D341Med (cell line): ENCODE measurements around the gene KCNN1.
"Not testable (repeated sequence)": the region's sequence is repeated elsewhere in the genome, so short reads cannot be mapped to it uniquely, and the experiment has no call there.

Experiments
- DNase-seq: peaks from one replicate; pipeline ENCODE4 v3.0.0; 2012; ENCODE audit warnings: low spot score

KCNN1 gene

GRCh38 chr19:17969096-17969792, 2.3 kb downstream of the KCNN1 start:
- peak; percentile 17 for DNase-seq

- DNase-seq = no peak
Observed at GRCh38 chr19:17972230-17972629, 5.3 kb downstream of the KCNN1 start.

GRCh38 chr19:17973759-17974158, 6.9 kb downstream of the KCNN1 start:
- no peak for DNase-seq

GRCh38 chr19:17974551-17974950, 7.6 kb downstream of the KCNN1 start:
- DNase-seq = no peak

- peak; percentile 17 for DNase-seq
Observed at GRCh38 chr19:17975032-17975431, 8.1 kb downstream of the KCNN1 start.

- no peak for DNase-seq
Observed at GRCh38 chr19:17977021-17977420, 10.1 kb downstream of the KCNN1 start.

- no peak for DNase-seq
Observed at GRCh38 chr19:17977488-17977887, 10.6 kb downstream of the KCNN1 start.

GRCh38 chr19:17981611-17982010, 14.7 kb downstream of the KCNN1 start:
- no peak for DNase-seq

- no peak for DNase-seq
Observed at GRCh38 chr19:17982430-17982829, 15.5 kb downstream of the KCNN1 start.

- DNase-seq = no peak
Observed at GRCh38 chr19:17985037-17985818, 18.3 kb downstream of the KCNN1 start.

- DNase-seq = not testable (repeated sequence)
Observed at GRCh38 chr19:17986569-17986968, 19.7 kb downstream of the KCNN1 start.

- no peak for DNase-seq
Observed at GRCh38 chr19:17988161-17988560, 21.3 kb downstream of the KCNN1 start.

- DNase-seq = no peak
Observed at GRCh38 chr19:17989425-17990094, 22.7 kb downstream of the KCNN1 start.

- no peak for DNase-seq
Observed at GRCh38 chr19:17993076-17993813, 26.3 kb downstream of the KCNN1 start.

- DNase-seq = peak; percentile 93
Observed at GRCh38 chr19:17996826-17997316, 30.0 kb downstream of the KCNN1 start.

GRCh38 chr19:17997969-17998826, 31.3 kb downstream of the KCNN1 start:
- DNase-seq = peak; percentile 38

GRCh38 chr19:17998827-17999150, 31.9 kb downstream of the KCNN1 start:
- no peak for DNase-seq

- DNase-seq = no peak
Observed at GRCh38 chr19:17999684-18000479, 33.0 kb downstream of the KCNN1 start.

GRCh38 chr19:18000480-18000914, 33.6 kb downstream of the KCNN1 start:
- DNase-seq = no peak
